ENCODE results near the gene SRPRB.

DNA sequence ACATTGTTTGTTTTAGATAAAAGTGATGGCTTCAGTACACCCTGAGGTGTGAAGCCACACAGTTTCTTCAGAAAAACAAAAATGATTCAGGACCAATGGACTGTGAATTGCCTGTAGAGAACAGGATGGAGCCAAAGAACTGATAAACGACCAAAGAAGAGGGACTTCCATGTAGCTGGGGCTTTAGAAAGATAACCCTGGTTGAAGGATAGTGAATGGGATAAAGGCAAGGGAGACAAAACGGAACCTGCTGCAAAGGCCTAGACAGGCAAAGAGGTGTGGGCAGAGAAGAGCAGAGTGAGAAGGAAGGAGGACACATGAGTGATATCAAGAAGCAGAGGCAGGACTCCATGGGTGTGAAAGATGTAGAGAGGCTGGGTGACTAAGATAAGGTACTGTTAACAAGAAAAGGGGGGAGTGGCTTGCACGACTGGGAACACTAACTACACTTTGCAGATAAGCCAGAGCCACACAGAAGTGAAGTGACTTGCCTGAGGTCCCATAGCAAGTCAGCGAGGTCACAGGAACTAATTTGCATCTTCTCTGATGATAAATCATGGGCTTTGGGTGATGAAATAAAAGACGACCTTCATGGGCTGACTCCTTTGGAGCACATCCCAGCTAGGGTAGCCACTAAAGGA is 45.8 kb downstream of the SRPRB start:
- TF ChIP-seq, protein P1, sequence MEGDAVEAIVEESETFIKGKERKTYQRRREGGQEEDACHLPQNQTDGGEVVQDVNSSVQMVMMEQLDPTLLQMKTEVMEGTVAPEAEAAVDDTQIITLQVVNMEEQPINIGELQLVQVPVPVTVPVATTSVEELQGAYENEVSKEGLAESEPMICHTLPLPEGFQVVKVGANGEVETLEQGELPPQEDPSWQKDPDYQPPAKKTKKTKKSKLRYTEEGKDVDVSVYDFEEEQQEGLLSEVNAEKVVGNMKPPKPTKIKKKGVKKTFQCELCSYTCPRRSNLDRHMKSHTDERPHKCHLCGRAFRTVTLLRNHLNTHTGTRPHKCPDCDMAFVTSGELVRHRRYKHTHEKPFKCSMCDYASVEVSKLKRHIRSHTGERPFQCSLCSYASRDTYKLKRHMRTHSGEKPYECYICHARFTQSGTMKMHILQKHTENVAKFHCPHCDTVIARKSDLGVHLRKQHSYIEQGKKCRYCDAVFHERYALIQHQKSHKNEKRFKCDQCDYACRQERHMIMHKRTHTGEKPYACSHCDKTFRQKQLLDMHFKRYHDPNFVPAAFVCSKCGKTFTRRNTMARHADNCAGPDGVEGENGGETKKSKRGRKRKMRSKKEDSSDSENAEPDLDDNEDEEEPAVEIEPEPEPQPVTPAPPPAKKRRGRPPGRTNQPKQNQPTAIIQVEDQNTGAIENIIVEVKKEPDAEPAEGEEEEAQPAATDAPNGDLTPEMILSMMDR (IDR thresholded peaks at IDR 0.05) = no peak
- no peak for TF ChIP-seq POLR2A (IDR thresholded peaks at IDR 0.05)
- TF ChIP-seq POLR2AphosphoS5 (IDR thresholded peaks at IDR 0.05) = no peak
